HG02763 (cell line): ENCODE measurements around the gene SLC8A2.
"Not testable (repeated sequence)": the region's sequence is repeated elsewhere in the genome, so short reads cannot be mapped to it uniquely, and the experiment has no call there.

Experiments used
- ATAC-seq: cut with Tn5 transposase; IDR thresholded peaks from one replicate; pipeline ENCODE4 v1.9.1; 2021; ENCODE audit warnings: mild to moderate bottlenecking, moderate library complexity; ENCODE audit not compliant: unreplicated experiment

The SLC8A2 gene

GRCh38 chr19:47414469-47414868 is 57.2 kb downstream of the SLC8A2 start:
- no peak for ATAC-seq

GRCh38 chr19:47413941-47414340 is 57.8 kb downstream of the SLC8A2 start:
- ATAC-seq, result no peak

GRCh38 chr19:47411696-47412095 is 60.0 kb downstream of the SLC8A2 start:
- ATAC-seq, result not testable (repeated sequence)

- no peak for ATAC-seq
Observed at GRCh38 chr19:47411101-47411500, 60.6 kb downstream of the SLC8A2 start.

- ATAC-seq, result no peak
Observed at GRCh38 chr19:47408156-47408938, 63.3 kb downstream of the SLC8A2 start.

GRCh38 chr19:47407417-47407774 is 64.3 kb downstream of the SLC8A2 start:
- ATAC-seq, result no peak

- no peak for ATAC-seq
Observed at GRCh38 chr19:47406711-47407416, 64.8 kb downstream of the SLC8A2 start.

- no peak for ATAC-seq
Observed at GRCh38 chr19:47405854-47406417, 65.8 kb downstream of the SLC8A2 start.

- no peak for ATAC-seq
Observed at GRCh38 chr19:47405197-47405550, 66.5 kb downstream of the SLC8A2 start.

GRCh38 chr19:47404334-47405196 is 67.1 kb downstream of the SLC8A2 start:
- ATAC-seq, result no peak

GRCh38 chr19:47402504-47402903 is 69.2 kb downstream of the SLC8A2 start:
- ATAC-seq, result no peak

- ATAC-seq, result no peak
Observed at GRCh38 chr19:47398707-47399597, 72.7 kb downstream of the SLC8A2 start.

GRCh38 chr19:47391510-47392223 is 80.0 kb downstream of the SLC8A2 start:
- no peak for ATAC-seq

GRCh38 chr19:47390533-47391488 is 80.9 kb downstream of the SLC8A2 start:
- no peak for ATAC-seq

GRCh38 chr19:47389150-47389556 is 82.5 kb downstream of the SLC8A2 start:
- no peak for ATAC-seq

- ATAC-seq, result not testable (repeated sequence)
Observed at GRCh38 chr19:47388721-47389120, 83.0 kb downstream of the SLC8A2 start.

GRCh38 chr19:47387623-47388022 is 84.1 kb downstream of the SLC8A2 start:
- not testable (repeated sequence) for ATAC-seq

- not testable (repeated sequence) for ATAC-seq
Observed at GRCh38 chr19:47386582-47386981, 85.1 kb downstream of the SLC8A2 start.
